Stimulated activated naive CD8-positive, alpha-beta T cell treated with anti-CD3 and anti-CD28 coated beads, Interleukin-15, amount 100 ng/mL, for 72 hours (primary cell): ENCODE measurements around the gene NMNAT2.
"Not testable (repeated sequence)": the region's sequence is repeated elsewhere in the genome, so short reads cannot be mapped to it uniquely, and the experiment has no call there.

ENCODE experiments used
- ATAC-seq: fragments of 150-1000 bp; cut with Tn5 transposase; 2 replicates; pipeline ENCODE4 v1.10.0; 2021; ENCODE audit warnings: mild to moderate bottlenecking, moderate library complexity
- DNase-seq, 2 donors: peaks; one replicate each; pipeline ENCODE4 v3.0.0; 2021 to 2022
- H3K27ac Mint-ChIP-seq, 2 donors: one replicate each; pipeline ENCODE4 v1.8.0; 2022; ENCODE audit warnings: mild to moderate bottlenecking in 2 of 2, mixed read lengths in 2 of 2, moderate library complexity in 2 of 2
- H3K27me3 Mint-ChIP-seq: one replicate; pipeline ENCODE4 v1.8.0; 2022; ENCODE audit warnings: mixed read lengths
- H3K4me1 Mint-ChIP-seq: one replicate; pipeline ENCODE4 v1.8.0; 2022; ENCODE audit warnings: mild to moderate bottlenecking, mixed read lengths
- H3K4me3 Mint-ChIP-seq, 2 donors: one replicate each; pipeline ENCODE4 v1.8.0; 2022; ENCODE audit warnings: mild to moderate bottlenecking in 2 of 2, mixed read lengths in 2 of 2, moderate library complexity in 1 of 2
- H3K9me3 Mint-ChIP-seq, 2 donors: one replicate each; pipeline ENCODE4 v1.8.0; 2022; ENCODE audit warnings: mixed read lengths in 2 of 2

Gene NMNAT2

DNA sequence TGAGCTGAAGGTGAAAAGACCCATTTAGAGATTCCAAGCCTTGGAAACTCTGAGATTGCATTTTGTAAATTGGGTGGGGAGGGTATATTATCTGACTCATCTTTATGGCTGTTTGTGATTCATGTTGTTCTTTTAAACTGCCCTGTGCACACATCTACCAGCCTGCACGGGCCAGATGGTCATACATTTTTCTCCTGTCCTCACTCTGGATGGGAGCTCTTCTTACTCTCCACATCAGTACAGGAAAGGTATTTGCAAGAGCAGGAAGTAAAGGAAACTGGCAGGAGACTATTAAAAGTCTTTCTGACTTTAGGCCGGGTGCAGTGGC lies 14.3 kb upstream of the NMNAT2 start:
- H3K27me3 Mint-ChIP-seq: peaks cover 44% of the 10 kb centered on the region
- DNase-seq (no peak), ATAC-seq (no peak)
- H3K4me3 Mint-ChIP-seq: no peak overlapping the region
- H3K9me3 Mint-ChIP-seq: no peaks in the 10 kb centered on the region
- H3K27ac Mint-ChIP-seq: no peak overlapping the region
- H3K4me1 Mint-ChIP-seq: no peaks in the 10 kb centered on the region

DNA sequence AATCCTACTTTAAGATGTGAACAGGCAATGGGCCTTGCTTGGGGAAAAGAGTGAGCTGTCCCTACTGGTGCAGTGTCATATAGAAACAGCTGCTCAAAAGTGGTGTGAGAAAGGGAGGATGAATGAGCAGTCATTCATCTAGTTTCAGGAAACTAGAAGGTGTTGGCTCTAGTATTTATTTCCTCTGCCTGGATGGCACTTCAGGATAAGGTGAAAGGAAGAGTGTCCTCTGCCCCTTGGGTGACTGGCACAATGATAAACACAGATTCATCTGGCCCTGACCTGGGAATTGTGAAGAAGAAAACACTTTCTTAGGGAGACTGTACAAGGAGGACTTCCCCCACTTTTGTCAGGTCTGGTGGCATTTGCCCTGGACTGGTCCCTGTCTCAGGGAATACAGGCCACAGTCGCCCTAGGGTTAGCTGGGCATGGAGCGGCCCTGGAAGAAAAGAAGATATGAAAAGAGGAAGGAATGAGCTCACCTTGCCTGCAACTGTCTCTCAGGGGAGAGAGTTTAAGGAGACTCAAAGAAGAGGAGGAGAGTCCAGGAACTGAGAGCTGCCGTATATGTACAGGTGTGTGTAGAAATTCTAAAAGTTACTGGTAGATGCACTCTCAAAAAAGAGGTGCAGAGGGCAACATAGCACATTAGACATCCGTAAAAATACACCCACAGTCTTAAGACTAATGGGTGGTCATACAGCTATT lies 13.8 kb upstream of the NMNAT2 start:
- H3K4me3 Mint-ChIP-seq: no peak overlapping the region
- no peaks in the 10 kb centered on the region for H3K4me1 Mint-ChIP-seq
- H3K27me3 Mint-ChIP-seq: peaks cover 44% of the 10 kb centered on the region
- DNase-seq (no peak), ATAC-seq (no peak)
- no peak overlapping the region for H3K27ac Mint-ChIP-seq
- no peaks in the 10 kb centered on the region for H3K9me3 Mint-ChIP-seq

GRCh38 chr1:183427591-183427990 lies 9.4 kb upstream of the NMNAT2 start:
- H3K9me3 Mint-ChIP-seq, H3K27ac Mint-ChIP-seq, ATAC-seq, DNase-seq, H3K4me3 Mint-ChIP-seq, H3K4me1 Mint-ChIP-seq: not testable (repeated sequence)
- peaks cover 49% of the 10 kb centered on the region for H3K27me3 Mint-ChIP-seq

GRCh38 chr1:183424691-183425090 lies 6.5 kb upstream of the NMNAT2 start:
- Mint-ChIP-seq H3K4me1 (no peaks in the 10 kb centered on the region), H3K9me3 (no peaks in the 10 kb centered on the region), H3K4me3 (no peak overlapping the region), H3K27ac (no peak overlapping the region), H3K27me3 (peaks cover 55% of the 10 kb centered on the region)
- ATAC-seq: no peak
- DNase-seq: no peak

GRCh38 chr1:183423541-183423940 lies 5.4 kb upstream of the NMNAT2 start:
- Mint-ChIP-seq H3K9me3 (no peaks in the 10 kb centered on the region), H3K4me3 (no peak overlapping the region), H3K4me1 (peaks cover 4% of the 10 kb centered on the region), H3K27me3 (peaks cover 56% of the 10 kb centered on the region), H3K27ac (no peak overlapping the region)
- no peak for DNase-seq
- ATAC-seq: no peak

DNA sequence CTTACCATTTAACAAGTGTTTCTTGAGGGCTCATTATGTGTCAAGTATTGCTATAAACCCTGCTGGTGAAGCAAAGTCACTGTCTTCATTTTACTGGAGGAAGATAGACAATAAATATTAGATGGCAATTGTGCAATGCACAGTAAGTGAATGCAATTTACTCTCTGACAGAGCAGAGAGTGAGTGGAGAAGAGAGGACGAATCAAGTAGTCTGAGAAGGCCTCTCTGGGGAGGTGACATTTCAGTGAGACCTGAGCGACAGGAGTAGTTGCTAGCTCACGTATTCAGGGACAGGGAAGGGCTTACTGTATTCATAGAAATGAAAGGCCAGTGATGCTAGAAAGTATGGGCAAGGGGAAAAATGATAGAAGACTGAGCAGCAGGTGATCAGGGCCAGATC lies 1.2 kb upstream of the NMNAT2 start:
- Mint-ChIP-seq H3K9me3 (no peaks in the 10 kb centered on the region), H3K4me3 (no peak overlapping the region), H3K27me3 (peaks cover 65% of the 10 kb centered on the region), H3K4me1 (peaks cover 25% of the 10 kb centered on the region), H3K27ac (no peak overlapping the region)
- no peak for DNase-seq
- no peak for ATAC-seq

GRCh38 chr1:183418696-183419095 lies 516 bp upstream of the NMNAT2 start:
- Mint-ChIP-seq H3K9me3 (no peaks in the 10 kb centered on the region), H3K27me3 (peaks cover 65% of the 10 kb centered on the region), H3K27ac (no peak overlapping the region), H3K4me1 (peaks cover 25% of the 10 kb centered on the region), H3K4me3 (peak overlapping the region; percentile 56 to 80)
- DNase-seq: no peak
- no peak for ATAC-seq

- H3K27me3 Mint-ChIP-seq: peaks cover 61% of the 10 kb centered on the region
Observed at GRCh38 chr1:183416850-183417771, 1.1 kb downstream of the NMNAT2 start.

GRCh38 chr1:183414365-183414764 lies 3.8 kb downstream of the NMNAT2 start:
- no peak for DNase-seq
- Mint-ChIP-seq H3K27me3 (peaks cover 36% of the 10 kb centered on the region), H3K9me3 (no peaks in the 10 kb centered on the region), H3K27ac (no peak overlapping the region), H3K4me1 (peaks cover 25% of the 10 kb centered on the region), H3K4me3 (no peak overlapping the region)
- no peak for ATAC-seq

More at GRCh38 chr1:183416850-183417771, 1.1 kb downstream of the NMNAT2 start:
- Mint-ChIP-seq H3K4me1 (peaks cover 25% of the 10 kb centered on the region), H3K4me3 (peak overlapping the region; percentile 56 to 80), H3K9me3 (no peaks in the 10 kb centered on the region), H3K27ac (no peak overlapping the region)
- DNase-seq (peak; percentile 42 to 49), ATAC-seq (peak; percentile 80)

DNA sequence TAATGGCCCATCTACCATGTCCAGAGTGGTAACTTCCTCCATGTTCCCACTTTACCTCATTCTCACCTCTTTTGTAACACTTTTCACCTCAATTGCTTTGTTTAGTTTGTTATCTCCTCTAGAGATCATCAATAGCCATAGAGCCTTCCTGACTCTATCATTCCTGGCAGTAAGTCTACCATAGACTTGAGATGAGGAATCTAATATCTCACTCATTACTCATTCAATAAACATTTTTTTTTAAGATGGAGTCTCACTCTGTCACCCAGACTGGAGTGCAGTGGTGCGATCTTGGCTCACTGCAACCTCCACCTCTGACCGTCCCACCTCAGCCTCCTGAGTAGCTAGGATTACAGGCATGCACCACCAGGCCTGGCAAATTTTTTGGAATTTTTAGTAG lies 7.1 kb downstream of the NMNAT2 start:
- H3K4me1 Mint-ChIP-seq: no peaks in the 10 kb centered on the region
- ATAC-seq (no peak), DNase-seq (no peak)
- no peaks in the 10 kb centered on the region for H3K9me3 Mint-ChIP-seq
- H3K4me3 Mint-ChIP-seq: no peak overlapping the region
- peaks cover 13% of the 10 kb centered on the region for H3K27me3 Mint-ChIP-seq
- no peak overlapping the region for H3K27ac Mint-ChIP-seq

DNA sequence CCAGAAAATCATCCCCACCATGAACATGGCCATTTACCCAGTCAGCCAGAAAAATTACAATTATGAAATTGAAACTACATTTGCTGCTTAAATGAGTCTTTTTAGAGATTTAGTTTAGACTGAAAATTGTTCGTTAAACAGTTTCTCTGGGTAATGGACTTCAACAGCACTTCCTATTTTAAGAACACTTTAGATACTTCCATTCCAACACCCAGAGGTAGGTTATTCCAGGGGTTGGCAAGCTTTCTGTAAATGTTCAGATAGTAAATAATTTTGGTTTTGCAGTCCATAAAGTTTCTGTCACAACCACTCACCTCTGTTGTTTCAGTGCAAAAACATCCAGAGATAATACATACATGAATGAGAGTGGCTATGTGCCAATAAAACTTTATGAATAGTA lies 10.2 kb downstream of the NMNAT2 start:
- ATAC-seq (no peak), DNase-seq (no peak)
- H3K27me3 Mint-ChIP-seq: peaks cover 29% of the 10 kb centered on the region
- H3K4me1 Mint-ChIP-seq: no peaks in the 10 kb centered on the region
- no peaks in the 10 kb centered on the region for H3K9me3 Mint-ChIP-seq
- H3K27ac Mint-ChIP-seq: no peak overlapping the region
- no peak overlapping the region for H3K4me3 Mint-ChIP-seq

GRCh38 chr1:183407474-183407873 lies 10.7 kb downstream of the NMNAT2 start:
- Mint-ChIP-seq H3K27me3 (peaks cover 29% of the 10 kb centered on the region), H3K4me3 (no peak overlapping the region), H3K27ac (no peak overlapping the region), H3K9me3 (no peaks in the 10 kb centered on the region), H3K4me1 (no peaks in the 10 kb centered on the region)
- ATAC-seq (no peak), DNase-seq (no peak)

GRCh38 chr1:183404476-183404875 lies 13.7 kb downstream of the NMNAT2 start:
- Mint-ChIP-seq H3K27me3 (peaks cover 43% of the 10 kb centered on the region), H3K4me1 (no peaks in the 10 kb centered on the region), H3K9me3 (no peaks in the 10 kb centered on the region), H3K4me3 (no peak overlapping the region), H3K27ac (no peak overlapping the region)
- DNase-seq (no peak), ATAC-seq (no peak)

DNA sequence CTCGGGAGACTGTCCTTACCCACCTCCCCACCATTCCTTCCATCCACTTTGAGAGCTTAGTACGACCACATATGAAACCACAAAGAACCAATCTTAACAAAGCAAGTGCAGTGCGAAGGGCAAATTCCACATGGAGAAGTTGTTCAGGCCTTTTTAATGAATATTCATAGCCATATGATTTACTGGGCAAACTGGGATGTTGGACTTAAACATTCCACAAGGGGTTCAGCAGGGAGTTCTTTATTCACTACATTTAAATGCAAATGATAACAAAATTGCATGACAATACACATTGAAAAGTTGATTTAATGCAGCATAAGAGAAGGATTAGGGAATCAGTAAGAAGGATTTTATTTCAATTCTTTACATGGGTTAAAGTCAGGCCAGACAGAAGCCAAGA lies 14.7 kb downstream of the NMNAT2 start:
- H3K4me1 Mint-ChIP-seq: no peaks in the 10 kb centered on the region
- no peak overlapping the region for H3K27ac Mint-ChIP-seq
- ATAC-seq: no peak
- no peak overlapping the region for H3K4me3 Mint-ChIP-seq
- peaks cover 52% of the 10 kb centered on the region for H3K27me3 Mint-ChIP-seq
- DNase-seq: no peak
- no peaks in the 10 kb centered on the region for H3K9me3 Mint-ChIP-seq

DNA sequence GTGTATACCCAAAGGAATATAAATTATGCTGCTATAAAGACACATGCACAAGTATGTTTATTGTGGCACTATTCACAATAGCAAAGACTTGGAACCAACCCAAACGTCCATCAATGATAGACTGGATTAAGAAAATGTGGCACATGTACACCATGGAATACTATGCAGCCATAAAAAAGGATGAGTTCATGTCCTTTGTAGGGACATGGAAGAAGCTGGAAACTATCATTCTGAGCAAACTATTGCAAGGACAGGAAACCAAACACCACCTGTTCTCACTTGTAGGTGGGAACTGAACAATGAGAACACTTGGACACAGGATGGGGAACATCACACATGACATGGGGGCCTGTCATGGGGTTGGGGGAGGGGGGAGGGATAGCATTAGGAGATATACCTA lies 16.6 kb downstream of the NMNAT2 start:
- H3K27ac Mint-ChIP-seq, DNase-seq, H3K9me3 Mint-ChIP-seq, H3K4me3 Mint-ChIP-seq, H3K4me1 Mint-ChIP-seq, ATAC-seq: not testable (repeated sequence)
- H3K27me3 Mint-ChIP-seq: peaks cover 59% of the 10 kb centered on the region

DNA sequence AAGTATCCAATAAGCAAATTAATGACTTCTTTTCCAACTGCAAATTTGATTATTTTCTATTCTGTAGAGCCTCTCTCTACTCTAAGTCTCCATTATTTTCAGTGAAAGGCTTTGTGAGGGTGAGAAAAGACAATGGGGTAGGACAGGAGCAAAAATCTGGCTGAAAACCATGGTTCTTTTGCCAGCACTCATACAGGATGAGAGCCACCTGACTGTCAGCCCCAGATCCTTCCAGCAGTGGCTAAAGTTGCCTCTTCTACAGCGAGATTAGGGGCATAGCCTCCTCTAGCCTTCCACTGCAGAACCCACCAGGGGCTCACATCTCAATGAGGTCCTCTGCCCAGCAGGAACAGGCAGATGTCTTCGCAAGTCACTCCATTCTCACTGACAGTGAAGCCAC lies 23.7 kb downstream of the NMNAT2 start:
- no peaks in the 10 kb centered on the region for H3K9me3 Mint-ChIP-seq
- peaks cover 48% of the 10 kb centered on the region for H3K27me3 Mint-ChIP-seq
- no peak for DNase-seq
- ATAC-seq: no peak
- no peak overlapping the region for H3K4me3 Mint-ChIP-seq
- H3K27ac Mint-ChIP-seq: no peak overlapping the region
- no peaks in the 10 kb centered on the region for H3K4me1 Mint-ChIP-seq
